Heart left ventricle (tissue), 16 donors: ENCODE results near the gene GPX7. TPM values are rescaled to one million over a fixed set of nuclear protein-coding genes. Genes with fewer than 3 reads are reported as not detected.

ENCODE experiments used
- ATAC-seq, 4 donors: fragments of 200-7000 bp; cut with Tn5 transposase; one replicate each; pipeline ENCODE4 v1.9.1; 2020 to 2022; ENCODE audit warnings: moderate library complexity in 4 of 4, mild to moderate bottlenecking in 3 of 4, moderate number of reproducible peaks in 1 of 4
- DNase-seq, 5 donors: peaks; one replicate each; pipeline ENCODE4 v3.0.0-alpha.2; 2020
- H3K27ac ChIP-seq, 12 donors: fragments of 200-600 bp; sonication (generic) in 4 of 12; one replicate each; pipeline versions ENCODE4 v1.5.0 to v1.8.0; 2016 to 2022; ENCODE audit warnings: mild to moderate bottlenecking in 2 of 12
- H3K27me3 ChIP-seq, 9 donors: fragments of 200-600 bp; sonication (generic) in 2 of 9; one replicate each; pipeline versions ENCODE4 v1.5.1 to v1.8.0; 2016 to 2022; ENCODE audit warnings: mild to moderate bottlenecking in 3 of 9
- H3K36me3 ChIP-seq, 9 donors: fragments of 200-600 bp; sonication (generic) in 2 of 9; one replicate each; pipeline versions ENCODE4 v1.5.0 to v1.8.0; 2018 to 2022; ENCODE audit warnings: mild to moderate bottlenecking in 2 of 9
- H3K4me1 ChIP-seq, 12 donors: fragments of 200-600 bp; sonication (generic) in 4 of 12; one replicate each; pipeline versions ENCODE4 v1.5.0 to v1.8.0; 2016 to 2022; ENCODE audit warnings: mild to moderate bottlenecking in 3 of 12
- H3K4me3 ChIP-seq, 12 donors: fragments of 200-600 bp; sonication (generic) in 4 of 12; one replicate each; pipeline versions ENCODE4 v1.5.0 to v1.8.0; 2017 to 2022; ENCODE audit warnings: mild to moderate bottlenecking in 9 of 12, moderate library complexity in 4 of 12
- H3K9me3 ChIP-seq, 12 donors: fragments of 200-600 bp; sonication (generic) in 4 of 12; one replicate each; pipeline versions ENCODE4 v1.5.0 to v1.8.0; 2016 to 2022; ENCODE audit warnings: mild to moderate bottlenecking in 1 of 12
- CTCF ChIP-seq, 12 donors: fragments of 200-600 bp; sonication (generic) in 4 of 12; IDR thresholded peaks; one replicate each; pipeline versions ENCODE4 v1.5.0 to v1.8.0; 2018 to 2022; ENCODE audit warnings: antibody characterized with exemption in 12 of 12, mild to moderate bottlenecking in 5 of 12
- POLR2A ChIP-seq, 2 donors: fragments of 450-650 bp; IDR thresholded peaks; one replicate each; pipeline ENCODE4 v1.6.1; 2017; ENCODE audit warnings: antibody characterized with exemption in 2 of 2, mild to moderate bottlenecking in 2 of 2, moderate library complexity in 2 of 2
- whole genome bisulfite sequencing, 4 donors: extraction: QIAGEN DNeasy Blood & Tissue Kit in 2 of 4; methylation state at CpG; one replicate each; pipeline versions ENCODE4 v1.1.5 to v1.1.7; 2013 to 2018; 5-methylcytosine and 5-hydroxymethylcytosine counted together
- intact Hi-C, 10 donors: fragments of 100-400 bp; cut with DNase I; formaldehyde crosslinking; loops; one replicate each; pipeline versions ENCODE4 v1.11.1 to v1.14.2; 2022
- polyA plus RNA-seq, 2 donors: library from polyadenylated mRNA; stranded (reverse); fragments of 200-250 nt; gene quantifications; one replicate each; pipeline ENCODE4 v1.2.3, GENCODE V29; 2013
- total RNA-seq, 9 donors: library from RNA; depleted of rRNA in 2 of 9; stranded (reverse); fragments of >200 nt in 2 of 9; fragmentation: NEBNext Ultra II Directional in 3 of 9; extraction: Animal tissue kit (Norgen Biotek cat#: 25700) in 3 of 9; gene quantifications; one replicate each; pipeline versions ENCODE4 v1.1.0 to v1.2.4, GENCODE V29; 2016 to 2023
- donor health status: ischemic (EF 13 %, LVEDD 7.1; RV severe dilation, severe dysfunction).
- donor health status: healthy with polysubstance abuse.
- donor health status: DM: no; HTN: yes; CAD: no.
- donor health status: DM: no; HTN: no; CAD: no.
- donor health status: ischemic (EF 25% LVEDD 6.9; RV normal size, moderate dysfunction).
- donor health status: ischemic (EF 25% LVEDD 5.7; RV mildly dilated, moderate dysfunction).
- donor health status: healthy.
- donor health status: DM: yes; HTN: yes; CAD: no.
- donor health status: ischemic (EF 35%, LVEDD 5.7; RV mildly dilated, moderate dysfunction).
- donor health status: nonischemic (EF 11% LVEDD 7.7; RV severe dilation, severe dysfunction).
- donor health status: DM: yes; HTN: yes; CAD: no.
- donor health status: PGD.
- donor health status: ischemic (EF 29% LVEDD 5.4; RV normal size, mild dysfunction).
- donor health status: nonischemic (EF 23%, LVEDD 6.1; RV moderate dilation, normal function).

The GPX7 gene
- total and polyA plus RNA-seq, 11 donors = 5.8 to 20.5 (median 8.4) TPM

- H3K4me1 ChIP-seq = peaks cover 0 to 45% (median 2%) of the 10 kb centered on the region in 12 donors
- DNase-seq = peak; percentile 20 to 74 (median 32)
- ATAC-seq = peak in 3 of 4 donors; percentile 39 to 58 (median 55)
- 4 to 33% (median 12%) methylated on average over 10 to 53 of the region's 53 CpGs for WGBS, 4 donors
- TF ChIP-seq POLR2A (IDR thresholded peaks at IDR 0.05) = no peak
- TF ChIP-seq CTCF (IDR thresholded peaks at IDR 0.05) = no peak
- H3K36me3 ChIP-seq = no peaks in the 10 kb centered on the region
- H3K27me3 ChIP-seq = peaks cover 0 to 35% (median 23%) of the 10 kb centered on the region in 9 donors
- intact Hi-C loops = no loop called here
- H3K27ac ChIP-seq = peak within 1 kb of the TSS in 1 of 12 donors; percentile 80
- no peaks in the 10 kb centered on the region for H3K9me3 ChIP-seq
- peak within 1 kb of the TSS; percentile 12 to 60 (median 42) for H3K4me3 ChIP-seq
Observed at GRCh38 chr1:52632732-52633290, 30.6 kb downstream of the GPX7 start, which contains the start of gene SHISAL2A. TSS of gene SHISAL2A (plus strand) at chr1:52633168. CDS start at chr1:52633494, 326 bp downstream.

GRCh38 chr1:52633291-52633754, 31.2 kb downstream of the GPX7 start:
- peak in 1 of 5 donors; percentile 64 for DNase-seq
- intact Hi-C loops = no loop called here
- WGBS, 4 donors = 5 to 17% (median 11%) methylated on average over 13 to 52 of the region's 52 CpGs

GRCh38 chr1:52634111-52634510, 31.9 kb downstream of the GPX7 start:
- Histone ChIP-seq H3K9me3 (no peaks in the 10 kb centered on the region), H3K27me3 (peaks cover 0 to 35% (median 23%) of the 10 kb centered on the region in 9 donors), H3K27ac (peak overlapping the region in 1 of 12 donors; percentile 80), H3K36me3 (no peaks in the 10 kb centered on the region), H3K4me1 (peaks cover 0 to 56% (median 2%) of the 10 kb centered on the region in 12 donors), H3K4me3 (peak overlapping the region in 1 of 12 donors; percentile 60)
- 93 to 98% (median 95%) methylated on average over 4 of the region's 4 CpGs for WGBS, 4 donors
- intact Hi-C loops = no loop called here
- TF ChIP-seq POLR2A (IDR thresholded peaks at IDR 0.05) = no peak
- no peak for TF ChIP-seq CTCF (IDR thresholded peaks at IDR 0.05)
- ATAC-seq (no peak), DNase-seq (no peak)

More at GRCh38 chr1:52633291-52633754, 31.2 kb downstream of the GPX7 start:
- peak overlapping the region in 1 of 12 donors; percentile 80 for H3K27ac ChIP-seq
- H3K4me1 ChIP-seq = peaks cover 0 to 51% (median 2%) of the 10 kb centered on the region in 12 donors
- H3K4me3 ChIP-seq = peak overlapping the region; percentile 12 to 60 (median 42)
- H3K9me3 ChIP-seq = no peaks in the 10 kb centered on the region
- peak in 1 of 4 donors; percentile 18 for ATAC-seq
- TF ChIP-seq POLR2A (IDR thresholded peaks at IDR 0.05) = no peak
- no peak for TF ChIP-seq CTCF (IDR thresholded peaks at IDR 0.05)
- H3K27me3 ChIP-seq = peaks cover 0 to 35% (median 23%) of the 10 kb centered on the region in 9 donors
- no peaks in the 10 kb centered on the region for H3K36me3 ChIP-seq

- Histone ChIP-seq H3K36me3 (no peaks in the 10 kb centered on the region), H3K4me3 (no peak overlapping the region), H3K27ac (peak overlapping the region in 1 of 12 donors; percentile 53), H3K4me1 (peaks cover 0 to 56% (median 2%) of the 10 kb centered on the region in 12 donors), H3K9me3 (no peaks in the 10 kb centered on the region), H3K27me3 (peaks cover 0 to 35% (median 23%) of the 10 kb centered on the region in 9 donors)
- TF ChIP-seq CTCF (IDR thresholded peaks at IDR 0.05) (no peak), POLR2A (IDR thresholded peaks at IDR 0.05) (no peak)
- ATAC-seq (no peak), DNase-seq (no peak)
- intact Hi-C loops = no loop called here
- 86 to 91% (median 88%) methylated on average over 4 of the region's 4 CpGs for WGBS, 4 donors
Observed at GRCh38 chr1:52635321-52636089, 33.3 kb downstream of the GPX7 start.
